NCI-H2107 (cell line): ENCODE measurements around the gene ANGPT4.
"Not testable (repeated sequence)": the region's sequence is repeated elsewhere in the genome, so short reads cannot be mapped to it uniquely, and the experiment has no call there.

Source experiments
- DNase-seq: peaks from one replicate; lab custom pipeline; 2025; lab: John Stamatoyannopoulos, UW

The ANGPT4 gene

GRCh38 chr20:905396-905961 is 10.7 kb downstream of the ANGPT4 start:
- no peak for DNase-seq

- no peak for DNase-seq
These were observed 12.0 kb downstream of the ANGPT4 start for GRCh38 chr20:904039-904545.

DNA sequence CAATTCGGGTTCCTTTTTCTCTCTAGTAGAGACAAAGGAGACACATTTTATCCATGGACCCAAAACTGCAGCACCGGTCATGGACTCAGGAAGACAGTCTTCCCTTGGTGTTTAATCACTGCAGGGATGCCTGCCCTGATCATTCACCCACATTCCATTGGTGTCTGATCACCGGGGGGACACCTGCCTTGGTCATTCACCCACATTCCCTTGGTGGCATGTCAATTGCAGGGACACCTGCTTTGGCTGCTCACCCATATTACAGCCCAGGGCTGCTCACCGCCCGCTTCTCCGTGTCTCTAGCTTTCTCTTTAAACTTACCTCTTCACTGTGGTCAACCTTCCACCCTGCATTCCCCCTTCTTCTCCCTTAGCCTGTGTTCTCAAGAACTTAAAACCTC is 18.7 kb downstream of the ANGPT4 start:
- not testable (repeated sequence) for DNase-seq

DNA sequence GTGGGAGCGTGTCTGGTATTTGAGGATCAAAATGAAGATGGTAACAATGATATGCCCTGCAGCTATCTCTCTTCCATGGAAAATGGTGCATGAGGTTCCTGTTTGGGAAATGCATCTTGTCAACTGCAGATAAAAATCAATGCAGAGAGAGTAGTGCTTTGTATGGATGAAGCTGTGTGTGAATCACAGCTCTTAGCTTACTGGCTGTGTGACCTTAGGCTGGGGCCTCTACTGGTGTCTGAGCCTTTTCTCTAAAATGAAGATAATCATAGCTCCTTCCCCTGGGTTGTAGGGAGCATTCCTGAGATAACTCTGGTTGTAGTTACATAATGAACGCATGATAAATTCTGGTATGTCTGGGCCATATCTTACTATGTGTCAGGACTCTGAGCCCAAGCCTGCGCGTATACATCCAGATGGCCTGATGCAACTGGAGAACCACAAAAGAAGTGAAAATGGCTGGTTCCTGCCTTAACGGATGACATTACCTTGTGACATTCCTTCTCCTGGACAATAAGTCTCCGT is 19.6 kb downstream of the ANGPT4 start:
- no peak for DNase-seq

GRCh38 chr20:892371-892770 is 23.8 kb downstream of the ANGPT4 start:
- not testable (repeated sequence) for DNase-seq

GRCh38 chr20:891706-892080 is 24.4 kb downstream of the ANGPT4 start:
- DNase-seq: no peak

GRCh38 chr20:891058-891705 is 25.0 kb downstream of the ANGPT4 start:
- no peak for DNase-seq

DNA sequence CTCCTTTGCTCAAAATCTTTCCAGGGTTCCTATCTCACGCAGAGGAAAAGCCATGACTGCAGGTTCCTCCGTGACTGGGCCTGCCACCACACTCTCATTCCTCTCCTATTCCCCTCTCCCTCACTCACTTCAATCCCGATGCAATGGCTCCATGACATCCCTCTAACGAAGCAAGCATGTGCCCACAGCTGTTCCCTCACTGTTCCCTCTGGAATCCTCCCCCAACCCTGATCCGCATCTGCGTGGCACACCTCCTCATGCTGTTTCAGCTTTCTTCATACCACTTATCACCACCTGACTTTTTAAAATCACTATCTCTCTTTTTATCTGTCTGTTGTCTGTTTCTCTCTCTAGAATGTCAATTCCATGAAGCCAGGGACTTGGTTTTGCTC is 25.5 kb downstream of the ANGPT4 start:
- DNase-seq: no peak

DNA sequence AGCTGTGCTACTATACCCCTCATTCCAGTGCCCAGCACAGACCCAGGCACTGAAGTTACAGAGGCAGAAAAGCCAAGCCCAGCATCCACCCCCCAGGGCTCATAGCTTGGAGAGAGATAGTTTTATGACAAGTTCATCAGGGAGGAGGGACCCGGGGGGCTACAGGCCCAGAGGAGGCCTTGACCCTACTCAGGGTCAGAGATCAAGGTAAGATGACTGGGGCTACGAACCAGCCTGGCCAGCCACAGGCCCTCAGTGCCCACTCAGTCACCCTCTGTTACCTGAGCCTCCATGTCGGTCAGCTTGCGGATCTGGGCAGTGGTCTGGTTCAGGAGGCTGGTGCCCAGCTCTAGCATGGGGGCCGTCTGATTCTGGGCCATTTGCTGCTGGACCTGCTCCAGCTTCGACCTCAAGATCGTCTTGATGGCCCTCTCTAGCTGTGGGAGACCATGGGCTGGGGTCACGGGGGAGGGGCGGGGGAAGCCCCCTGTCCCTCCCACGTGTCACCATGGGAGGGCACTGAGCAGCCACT is 26.1 kb downstream of the ANGPT4 start:
- DNase-seq: no peak

GRCh38 chr20:889106-889505 is 27.0 kb downstream of the ANGPT4 start:
- DNase-seq: no peak

DNA sequence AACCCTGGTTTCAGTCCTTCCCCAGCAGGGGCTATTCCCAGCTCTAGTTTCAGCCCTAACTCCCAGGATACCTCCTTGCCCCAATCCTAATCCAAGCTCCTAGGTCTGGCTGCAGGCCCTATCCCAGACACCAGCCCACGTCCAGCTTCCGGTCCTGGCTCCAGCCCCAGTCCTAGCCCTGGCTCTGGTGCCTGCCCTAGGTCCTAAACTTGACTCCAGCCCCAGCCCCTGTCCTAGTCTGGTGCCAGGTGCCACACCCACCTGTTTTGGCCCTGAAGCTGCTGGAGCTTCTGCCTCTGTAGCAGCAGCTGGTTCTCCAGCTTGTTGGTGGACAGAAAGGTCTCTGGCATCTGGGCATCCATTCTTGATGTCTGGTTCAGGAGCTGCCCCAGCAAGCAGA is 28.1 kb downstream of the ANGPT4 start:
- no peak for DNase-seq

GRCh38 chr20:887137-887536 is 29.0 kb downstream of the ANGPT4 start:
- DNase-seq: no peak

GRCh38 chr20:884983-885952 is 30.9 kb downstream of the ANGPT4 start:
- peak; percentile 1 for DNase-seq

DNA sequence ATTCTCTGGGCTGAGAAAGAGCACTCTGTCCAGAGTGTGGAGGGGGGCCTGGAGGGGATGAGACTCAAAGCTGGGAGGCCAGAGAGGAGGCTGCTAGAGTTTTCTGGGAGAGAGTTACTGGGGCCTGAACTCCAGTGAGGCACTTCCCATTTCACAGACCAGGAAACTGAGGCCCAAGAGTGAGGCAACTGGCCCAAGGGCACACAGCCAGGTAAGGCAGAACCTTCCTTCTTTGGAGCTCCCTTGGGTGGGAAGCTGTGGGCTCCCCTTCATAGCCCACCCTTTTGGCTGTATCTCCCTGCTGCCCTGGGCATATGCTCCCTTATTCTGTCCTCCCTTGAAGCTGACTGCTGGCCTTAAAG is 34.4 kb downstream of the ANGPT4 start:
- no peak for DNase-seq

GRCh38 chr20:881051-881782 is 34.9 kb downstream of the ANGPT4 start:
- DNase-seq: no peak

GRCh38 chr20:879626-880025 is 36.5 kb downstream of the ANGPT4 start:
- no peak for DNase-seq

DNA sequence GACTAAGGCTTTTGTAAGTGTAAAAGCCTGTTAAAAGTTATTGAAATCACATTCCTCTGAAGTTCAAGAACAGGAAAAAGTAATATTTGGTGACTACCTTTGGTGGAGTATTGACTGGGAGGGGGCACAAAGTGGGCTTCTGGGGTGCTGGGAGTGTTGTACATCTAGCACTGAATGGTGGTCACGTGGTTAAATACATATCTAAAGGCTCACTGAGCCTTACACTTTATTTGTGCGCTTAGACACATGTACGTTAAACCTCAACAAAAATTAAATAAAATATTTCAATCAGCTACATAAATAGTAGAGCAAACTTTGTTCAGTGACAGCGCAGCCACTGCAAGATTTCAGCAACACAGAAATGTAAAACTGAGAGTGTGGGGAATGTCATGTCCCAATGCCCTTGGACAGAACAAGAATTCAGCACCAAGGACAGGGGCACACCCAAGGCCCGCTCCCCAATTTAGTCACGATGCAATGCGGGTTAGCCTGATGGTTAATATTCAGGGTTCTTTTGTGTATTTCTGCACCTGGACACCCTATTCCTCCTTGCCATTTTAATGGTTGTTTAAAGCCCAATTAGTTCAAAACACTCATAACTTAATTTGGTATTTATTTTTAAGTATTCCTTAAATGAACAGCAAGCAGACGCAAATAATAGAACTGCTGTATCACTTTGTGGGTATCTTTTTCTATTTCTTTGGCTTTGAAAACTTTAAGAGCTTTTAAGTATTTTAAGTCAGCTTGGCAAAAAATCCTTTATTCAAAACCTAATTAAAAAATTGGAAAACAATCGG is 37.4 kb downstream of the ANGPT4 start:
- no peak for DNase-seq

- no peak for DNase-seq
These were observed 38.3 kb downstream of the ANGPT4 start for GRCh38 chr20:877814-878213.

DNA sequence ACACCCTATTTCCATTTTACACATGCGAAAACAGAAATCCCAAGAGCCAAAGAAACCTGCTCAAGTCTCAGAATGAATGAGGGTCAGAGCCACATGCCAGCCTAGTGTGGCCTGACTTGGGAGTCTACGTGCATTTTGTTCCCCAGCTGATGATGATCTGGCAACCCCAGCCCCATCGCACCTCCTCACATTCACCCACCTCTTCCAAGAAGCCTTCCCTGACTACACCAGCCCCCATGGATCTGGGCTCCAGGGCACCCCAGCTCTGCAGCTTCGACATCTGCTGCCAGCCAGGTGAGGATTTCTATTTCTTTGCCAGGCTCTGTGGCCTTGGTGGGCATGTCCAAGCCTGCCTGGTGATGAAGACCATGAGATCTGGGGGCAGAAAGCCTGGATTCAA is 41.0 kb downstream of the ANGPT4 start:
- DNase-seq: no peak

- DNase-seq: no peak
These were observed 42.1 kb downstream of the ANGPT4 start for GRCh38 chr20:873875-874607.
